ENCODE results near the gene PPP2R2D. TPM values are rescaled to one million over a fixed set of nuclear protein-coding genes. Genes with fewer than 3 reads are reported as not detected.
"Not testable (repeated sequence)": the region's sequence is repeated elsewhere in the genome, so short reads cannot be mapped to it uniquely, and the experiment has no call there.

PPP2R2D gene
- total RNA-seq, 1 donor from 2014 or later, result 54.6 TPM

- no peak for DNase-seq (ENCODE audit: low read depth)
These were observed 32.4 kb upstream of the PPP2R2D start for GRCh38 chr10:131868436-131868835.

GRCh38 chr10:131869344-131869743, 31.5 kb upstream of the PPP2R2D start:
- no peak for DNase-seq (ENCODE audit: low read depth)

GRCh38 chr10:131870411-131870810, 30.4 kb upstream of the PPP2R2D start:
- DNase-seq (ENCODE audit: low read depth), result no peak

GRCh38 chr10:131870831-131871672, 29.8 kb upstream of the PPP2R2D start:
- no peak for DNase-seq (ENCODE audit: low read depth)

- no peak for DNase-seq (ENCODE audit: low read depth)
These were observed 29.2 kb upstream of the PPP2R2D start for GRCh38 chr10:131871673-131872005.

GRCh38 chr10:131872011-131872826, 28.6 kb upstream of the PPP2R2D start:
- DNase-seq (ENCODE audit: low read depth), result no peak

GRCh38 chr10:131872827-131873375, 27.9 kb upstream of the PPP2R2D start:
- no peak for DNase-seq (ENCODE audit: low read depth)

- peak; percentile 54 for DNase-seq (ENCODE audit: low read depth)
These were observed 25.8 kb upstream of the PPP2R2D start for GRCh38 chr10:131874991-131875451.

- no peak for DNase-seq (ENCODE audit: low read depth)
These were observed 25.3 kb upstream of the PPP2R2D start for GRCh38 chr10:131875501-131875900.

GRCh38 chr10:131876017-131876416, 24.8 kb upstream of the PPP2R2D start:
- no peak for DNase-seq (ENCODE audit: low read depth)

- DNase-seq (ENCODE audit: low read depth), result peak; percentile 41
These were observed 24.3 kb upstream of the PPP2R2D start for GRCh38 chr10:131876508-131876907.

- no peak for DNase-seq (ENCODE audit: low read depth)
These were observed 20.7 kb upstream of the PPP2R2D start for GRCh38 chr10:131880016-131880590.

GRCh38 chr10:131881104-131881880, 19.5 kb upstream of the PPP2R2D start:
- DNase-seq (ENCODE audit: low read depth), result no peak

- no peak for DNase-seq (ENCODE audit: low read depth)
These were observed 18.7 kb upstream of the PPP2R2D start for GRCh38 chr10:131882151-131882550.

GRCh38 chr10:131882590-131883451, 18.0 kb upstream of the PPP2R2D start:
- DNase-seq (ENCODE audit: low read depth), result no peak

- DNase-seq (ENCODE audit: low read depth), result not testable (repeated sequence)
These were observed 17.0 kb upstream of the PPP2R2D start for GRCh38 chr10:131883621-131884393.

- no peak for DNase-seq (ENCODE audit: low read depth)
These were observed 15.2 kb upstream of the PPP2R2D start for GRCh38 chr10:131885391-131886165.

GRCh38 chr10:131886237-131886636, 14.6 kb upstream of the PPP2R2D start:
- DNase-seq (ENCODE audit: low read depth), result no peak

- no peak for DNase-seq (ENCODE audit: low read depth)
These were observed 12.6 kb upstream of the PPP2R2D start for GRCh38 chr10:131888186-131888604.

All from renal cortical epithelial cell (primary cell).